Cardiac fibroblast (primary cell): ENCODE data around the gene HMG20B.

Source experiments
- DNase-seq, 2 donors: peaks; one replicate each; pipeline versions ENCODE4 v3.0.0 to v3.0.0-alpha.2; 2010; ENCODE audit warnings: low read depth in 2 of 2
- H3K4me3 ChIP-seq, 2 donors: replicated peaks in 1 of 2; 1 replicate in 1 of 2; 2 replicates in 1 of 2; pipeline ENCODE4 v1.5.1; 2011; ENCODE audit warnings: low read depth in 2 of 2, low read length in 2 of 2, mild to moderate bottlenecking in 2 of 2, moderate library complexity in 1 of 2
- CTCF ChIP-seq: IDR thresholded peaks from one replicate; pipeline ENCODE4 v1.5.1; 2011; ENCODE audit warnings: low read depth, mild to moderate bottlenecking, low read length, inconsistent platforms

HMG20B gene

DNA sequence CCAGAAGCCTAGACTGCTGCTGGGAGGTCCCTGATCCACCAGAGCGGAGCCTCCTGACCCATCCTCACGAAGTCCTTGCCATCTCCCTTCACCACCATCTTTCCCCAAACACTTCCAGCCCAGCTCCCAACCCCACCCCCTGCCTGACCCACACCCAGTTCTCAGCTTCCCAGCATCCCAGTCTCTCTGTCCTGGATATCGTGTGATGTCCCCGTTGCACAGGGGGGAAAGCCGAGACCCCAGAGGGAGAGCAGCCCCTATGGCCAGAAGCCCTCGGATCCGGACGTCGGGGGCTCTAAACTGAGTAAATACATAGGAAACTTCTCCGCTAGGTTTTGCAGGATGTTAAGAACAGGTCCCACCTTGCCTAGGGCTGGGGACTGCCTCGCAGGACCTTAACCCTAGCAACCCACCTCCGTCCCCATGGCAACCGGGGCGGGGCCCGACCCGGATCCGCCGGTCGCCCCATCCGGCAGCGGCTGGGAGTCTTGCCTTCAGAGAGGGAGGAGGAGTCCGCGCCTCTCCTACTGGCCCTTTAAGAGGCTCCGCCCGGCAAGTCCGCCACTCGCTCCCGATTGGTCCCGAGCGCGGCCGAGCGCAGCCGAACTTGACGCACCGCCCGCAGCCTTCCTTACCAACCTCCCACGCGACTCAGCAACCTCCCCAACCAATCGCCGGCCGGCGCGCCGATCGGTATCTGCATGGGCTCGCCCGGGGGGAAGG lies 451 bp upstream of the HMG20B start:
- peak overlapping the region; percentile 57 to 62 for H3K4me3 ChIP-seq
- peak; percentile 100 for DNase-seq
- no peak for TF ChIP-seq CTCF

DNA sequence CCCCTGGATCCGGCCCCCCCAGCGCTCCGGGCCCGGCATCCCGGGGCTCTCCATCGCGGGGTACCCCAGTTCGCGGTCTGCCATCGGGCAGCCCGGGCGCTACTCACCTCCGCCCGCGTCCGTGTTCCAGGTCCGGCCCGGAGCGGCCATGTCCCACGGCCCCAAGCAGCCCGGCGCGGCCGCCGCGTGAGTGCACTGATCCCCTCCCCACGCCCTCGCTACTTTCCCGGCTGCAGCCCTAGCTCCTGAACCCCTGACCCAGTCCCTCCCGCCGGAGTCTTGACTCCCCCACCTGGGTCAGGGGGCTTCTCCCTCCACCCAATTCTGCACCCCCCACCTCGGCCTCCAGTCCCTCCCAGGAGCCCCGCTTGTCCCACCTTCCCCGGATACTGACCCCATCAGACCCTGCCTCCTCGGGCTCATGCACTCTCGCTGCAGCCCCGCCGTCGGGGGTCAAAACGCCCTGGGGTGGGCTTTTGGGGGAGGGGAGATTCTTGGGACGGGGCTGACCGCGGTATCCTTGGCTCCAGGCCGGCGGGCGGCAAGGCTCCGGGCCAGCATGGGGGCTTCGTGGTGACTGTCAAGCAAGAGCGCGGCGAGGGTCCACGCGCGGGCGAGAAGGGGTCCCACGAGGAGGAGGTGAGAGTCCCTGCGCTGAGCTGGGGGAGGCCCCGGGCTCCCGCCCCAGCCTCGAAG lies 566 bp downstream of the HMG20B start:
- peak overlapping the region; percentile 88 to 95 for H3K4me3 ChIP-seq
- DNase-seq, result no peak
- TF ChIP-seq CTCF, result no peak

GRCh38 chr19:3573858-3574637 lies 1.3 kb downstream of the HMG20B start:
- TF ChIP-seq CTCF, result no peak
- peak overlapping the region; percentile 88 to 95 for H3K4me3 ChIP-seq
- DNase-seq, result peak; percentile 97

GRCh38 chr19:3575260-3575741 lies 2.6 kb downstream of the HMG20B start:
- H3K4me3 ChIP-seq, result no peak overlapping the region

GRCh38 chr19:3575949-3576673 lies 3.4 kb downstream of the HMG20B start:
- peak overlapping the region; percentile 25 to 26 for H3K4me3 ChIP-seq
- TF ChIP-seq CTCF, result no peak
- DNase-seq, result no peak

More at GRCh38 chr19:3575260-3575741, 2.6 kb downstream of the HMG20B start:
- peak; percentile 43 to 51 for DNase-seq
- peak; percentile 31 for TF ChIP-seq CTCF
